Fibroblast of villous mesenchyme (primary cell): Measurements from ENCODE around the gene MGAT5. TPM values are rescaled to one million over a fixed set of nuclear protein-coding genes. Genes with fewer than 3 reads are reported as not detected.

Source experiments
- DNase-seq: peaks from one replicate; pipeline ENCODE4 v3.0.0-alpha.2; 2010; ENCODE audit warnings: low read depth
- H3K4me3 ChIP-seq: 2 replicates; pipeline ENCODE4 v1.5.1; 2011; ENCODE audit warnings: low read depth, mild to moderate bottlenecking, low read length
- CTCF ChIP-seq: IDR thresholded peaks from 2 replicates; pipeline ENCODE4 v1.5.1; 2012; ENCODE audit warnings: low read depth, mild to moderate bottlenecking, low read length; ENCODE audit not compliant: insufficient read depth
- total RNA-seq: library from RNA; depleted of rRNA; stranded (reverse); fragments of >200 nt; gene quantifications from 2 replicates; pipeline ENCODE4 v1.2.3, GENCODE V29; 2012

MGAT5 gene
- total RNA-seq, 1 donor = 109 TPM

DNA sequence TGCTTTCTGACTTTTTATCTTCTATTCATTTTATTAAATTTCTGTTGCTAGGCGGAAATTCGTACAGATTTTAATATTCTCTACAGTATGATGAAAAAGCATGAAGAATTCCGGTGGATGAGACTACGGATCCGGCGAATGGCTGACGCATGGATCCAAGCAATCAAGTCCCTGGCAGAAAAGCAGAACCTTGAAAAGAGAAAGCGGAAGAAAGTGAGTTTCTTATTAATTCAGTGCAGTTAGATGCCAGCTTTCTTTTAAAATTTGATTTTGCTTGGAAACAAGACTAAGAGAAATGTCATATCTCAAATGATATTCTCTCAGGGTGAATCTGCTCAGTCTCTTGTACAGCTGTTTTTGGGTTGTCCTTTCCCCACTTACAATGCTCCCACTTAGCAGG is 84.3 kb downstream of the MGAT5 start:
- H3K4me3 ChIP-seq = no peak overlapping the region
- TF ChIP-seq CTCF = no peak
- no peak for DNase-seq

- no peak overlapping the region for H3K4me3 ChIP-seq
- no peak for TF ChIP-seq CTCF
- no peak for DNase-seq
These were observed 87.6 kb downstream of the MGAT5 start for GRCh38 chr2:134341476-134341875.

DNA sequence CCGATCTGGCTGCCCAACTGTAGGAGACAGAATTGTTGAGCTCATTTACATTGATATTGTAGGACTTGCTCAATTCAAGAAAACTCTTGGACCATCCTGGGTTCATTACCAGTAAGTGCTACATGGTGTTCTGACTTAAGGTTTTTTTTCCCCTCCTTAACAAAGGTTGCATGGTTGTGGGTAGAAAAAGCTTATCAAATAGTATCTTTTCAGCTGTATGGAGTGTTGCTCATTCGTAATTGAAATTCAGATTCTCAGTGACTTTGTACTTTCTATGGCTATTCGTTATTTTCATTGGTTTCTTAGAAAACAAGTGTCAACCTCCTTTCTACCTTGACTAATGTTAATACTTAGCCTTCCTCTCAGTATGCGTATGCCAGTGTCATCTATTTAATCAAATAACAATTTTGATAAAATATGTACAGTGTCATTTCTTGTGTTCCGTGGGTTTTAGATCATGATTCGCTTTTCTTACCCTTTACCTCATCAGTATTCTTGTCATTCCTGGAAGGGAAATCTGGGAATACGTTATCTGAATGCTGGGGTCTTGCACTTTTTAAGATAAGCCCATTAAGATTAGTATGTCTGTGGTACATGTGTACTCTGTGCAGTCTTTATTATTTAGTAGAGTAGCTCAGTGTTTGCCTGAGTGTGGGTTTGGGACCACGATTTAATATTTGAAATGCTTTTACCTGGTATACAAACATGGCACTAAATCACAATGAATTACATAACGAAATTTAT is 91.3 kb downstream of the MGAT5 start:
- TF ChIP-seq CTCF = no peak
- H3K4me3 ChIP-seq = no peak overlapping the region
- DNase-seq = no peak

DNA sequence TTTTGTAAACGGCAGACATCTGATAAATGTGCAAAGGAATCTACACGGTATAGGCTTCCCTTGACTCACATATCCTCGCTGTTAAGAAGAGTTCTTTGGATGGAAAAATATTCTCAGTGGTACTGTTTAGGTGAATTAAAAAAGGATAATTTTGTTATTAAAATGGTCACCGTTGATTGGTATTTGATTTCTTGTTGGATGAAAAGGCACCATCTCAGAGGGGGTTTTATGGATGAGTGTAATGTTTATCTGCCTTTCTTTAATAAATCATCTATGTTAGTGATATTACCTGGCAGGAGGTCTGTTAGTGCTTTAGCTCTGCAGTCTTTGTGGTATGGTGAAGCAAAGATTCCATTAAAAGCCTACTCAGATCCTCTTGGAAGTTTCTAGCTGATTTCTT is 92.3 kb downstream of the MGAT5 start:
- DNase-seq = no peak
- no peak overlapping the region for H3K4me3 ChIP-seq
- no peak for TF ChIP-seq CTCF

GRCh38 chr2:134347756-134348155 is 93.9 kb downstream of the MGAT5 start:
- TF ChIP-seq CTCF = no peak
- H3K4me3 ChIP-seq = no peak overlapping the region

GRCh38 chr2:134348239-134348638 is 94.4 kb downstream of the MGAT5 start:
- H3K4me3 ChIP-seq = no peak overlapping the region
- peak; percentile 48 for DNase-seq
- no peak for TF ChIP-seq CTCF

More at GRCh38 chr2:134347756-134348155, 93.9 kb downstream of the MGAT5 start:
- no peak for DNase-seq

- TF ChIP-seq CTCF = no peak
- DNase-seq = peak; percentile 49
- H3K4me3 ChIP-seq = no peak overlapping the region
These were observed 94.9 kb downstream of the MGAT5 start for GRCh38 chr2:134348760-134349159.
